ENCODE results near the gene DPEP2.

Gene DPEP2

GRCh38 chr16:67942200-67942509, 57.1 kb downstream of the DPEP2 start:
- TF ChIP-seq SIN3A (IDR thresholded peaks at IDR 0.05; ENCODE audit: borderline replicate concordance, insufficient read depth, low read length) (no peak), POLR2AphosphoS5 (IDR thresholded peaks at IDR 0.05; ENCODE audit: low read depth, low read length) (no peak), REST (IDR thresholded peaks at IDR 0.05; ENCODE audit: insufficient read depth in 1 of 2, low read depth in 2 of 2, low read length in 2 of 2) (no peak), FOXP2 (optimal IDR thresholded peaks at IDR 0.05; ENCODE audit: borderline replicate concordance, extremely low read depth, extremely low read length, insufficient read depth) (no peak), TAF1 (IDR thresholded peaks at IDR 0.05; ENCODE audit: borderline replicate concordance, insufficient read depth, low read length) (no peak)

GRCh38 chr16:67941469-67942199, 57.6 kb downstream of the DPEP2 start:
- TF ChIP-seq SIN3A (IDR thresholded peaks at IDR 0.05; ENCODE audit: borderline replicate concordance, insufficient read depth, low read length) (no peak), POLR2AphosphoS5 (IDR thresholded peaks at IDR 0.05; ENCODE audit: low read depth, low read length) (no peak), TAF1 (IDR thresholded peaks at IDR 0.05; ENCODE audit: borderline replicate concordance, insufficient read depth, low read length) (no peak), FOXP2 (optimal IDR thresholded peaks at IDR 0.05; ENCODE audit: borderline replicate concordance, extremely low read depth, extremely low read length, insufficient read depth) (no peak), REST (IDR thresholded peaks at IDR 0.05; ENCODE audit: insufficient read depth in 1 of 2, low read depth in 2 of 2, low read length in 2 of 2) (no peak)

- no peak for TF ChIP-seq TAF1 (IDR thresholded peaks at IDR 0.05; ENCODE audit: borderline replicate concordance, insufficient read depth, low read length)
- no peak for TF ChIP-seq FOXP2 (optimal IDR thresholded peaks at IDR 0.05; ENCODE audit: borderline replicate concordance, extremely low read depth, extremely low read length, insufficient read depth)
- TF ChIP-seq POLR2AphosphoS5 (IDR thresholded peaks at IDR 0.05; ENCODE audit: low read depth, low read length): no peak
- no peak for TF ChIP-seq REST (IDR thresholded peaks at IDR 0.05; ENCODE audit: insufficient read depth in 1 of 2, low read depth in 2 of 2, low read length in 2 of 2)
Measured at GRCh38 chr16:67940446-67941089, 58.7 kb downstream of the DPEP2 start.

GRCh38 chr16:67939507-67940445, 59.5 kb downstream of the DPEP2 start:
- no peak for TF ChIP-seq POLR2AphosphoS5 (IDR thresholded peaks at IDR 0.05; ENCODE audit: low read depth, low read length)
- no peak for TF ChIP-seq SIN3A (IDR thresholded peaks at IDR 0.05; ENCODE audit: borderline replicate concordance, insufficient read depth, low read length)
- TF ChIP-seq TAF1 (IDR thresholded peaks at IDR 0.05; ENCODE audit: borderline replicate concordance, insufficient read depth, low read length): no peak
- no peak for TF ChIP-seq FOXP2 (optimal IDR thresholded peaks at IDR 0.05; ENCODE audit: borderline replicate concordance, extremely low read depth, extremely low read length, insufficient read depth)
- no peak for TF ChIP-seq REST (IDR thresholded peaks at IDR 0.05; ENCODE audit: insufficient read depth in 1 of 2, low read depth in 2 of 2, low read length in 2 of 2)

Data from PFSK-1 (cell line).